Left renal pelvis (tissue), 4 donors: ENCODE results near the gene RSPO4. TPM values are rescaled to one million over a fixed set of nuclear protein-coding genes. Genes with fewer than 3 reads are reported as not detected.
"Not testable (repeated sequence)": the region's sequence is repeated elsewhere in the genome, so short reads cannot be mapped to it uniquely, and the experiment has no call there.

Source experiments
- DNase-seq, 4 donors: peaks; one replicate each; pipeline ENCODE4 v3.0.0-alpha.2; 2013; ENCODE audit warnings: low read depth in 4 of 4, low spot score in 3 of 4
- polyA plus RNA-seq, 4 donors: library from polyadenylated mRNA; unstranded; fragments of 120-200 nt; gene quantifications; one replicate each; pipeline ENCODE4 v1.2.1, GENCODE V29; 2013; ENCODE audit not compliant: insufficient read length in 4 of 4

Gene RSPO4
- 1 to 10 TPM in 2 of 4 donors, under 1 TPM in 2; 0.30 to 1.9 (median 1.4) TPM for polyA plus RNA-seq

DNA sequence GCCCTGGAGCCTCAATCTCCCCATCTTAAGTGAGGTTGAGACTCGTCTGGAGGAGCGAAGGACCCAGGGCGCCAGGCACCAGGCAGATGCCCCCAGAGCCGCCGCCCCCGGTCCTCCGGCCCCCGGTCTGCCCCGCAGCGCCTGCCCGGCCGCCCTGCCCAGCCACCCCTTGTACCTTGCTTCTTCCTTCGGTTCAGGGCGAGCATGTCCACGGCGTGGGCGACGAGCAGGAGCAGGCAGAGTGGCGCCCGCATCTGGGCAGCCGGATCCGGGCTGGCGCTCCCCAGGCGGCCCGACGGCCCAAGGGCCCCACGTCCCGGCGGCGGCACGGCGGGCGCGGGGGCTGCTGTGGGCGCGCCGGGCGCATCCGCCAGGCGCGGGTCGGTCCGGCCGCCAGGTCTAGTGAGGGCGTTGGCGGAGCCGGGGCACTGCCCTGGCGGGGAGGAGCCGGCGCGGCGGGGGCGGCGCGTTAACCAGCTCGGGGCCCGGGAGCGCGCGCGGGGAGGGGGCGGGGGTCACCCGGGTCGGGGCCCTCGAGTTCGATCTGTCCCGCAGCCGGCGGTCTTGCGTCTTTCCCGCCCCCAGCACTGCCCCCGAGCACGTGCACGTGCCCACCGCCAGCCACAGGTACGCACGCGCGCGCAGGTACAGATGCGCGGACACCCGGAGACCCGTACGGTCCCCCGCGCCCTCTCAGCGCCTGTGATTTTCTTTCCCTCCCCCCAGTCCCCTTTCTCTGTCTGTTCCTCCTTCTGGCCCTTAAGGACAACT is at the start of gene RSPO4:
TSS of gene RSPO4 (minus strand) at position 401 of the 771 bp plus-strand sequence. CDS start at position 254, 147 bp downstream.
- DNase-seq: no peak

- no peak for DNase-seq
These were observed 48.3 kb upstream of the RSPO4 start for GRCh38 chr20:1050440-1050839.

DNA sequence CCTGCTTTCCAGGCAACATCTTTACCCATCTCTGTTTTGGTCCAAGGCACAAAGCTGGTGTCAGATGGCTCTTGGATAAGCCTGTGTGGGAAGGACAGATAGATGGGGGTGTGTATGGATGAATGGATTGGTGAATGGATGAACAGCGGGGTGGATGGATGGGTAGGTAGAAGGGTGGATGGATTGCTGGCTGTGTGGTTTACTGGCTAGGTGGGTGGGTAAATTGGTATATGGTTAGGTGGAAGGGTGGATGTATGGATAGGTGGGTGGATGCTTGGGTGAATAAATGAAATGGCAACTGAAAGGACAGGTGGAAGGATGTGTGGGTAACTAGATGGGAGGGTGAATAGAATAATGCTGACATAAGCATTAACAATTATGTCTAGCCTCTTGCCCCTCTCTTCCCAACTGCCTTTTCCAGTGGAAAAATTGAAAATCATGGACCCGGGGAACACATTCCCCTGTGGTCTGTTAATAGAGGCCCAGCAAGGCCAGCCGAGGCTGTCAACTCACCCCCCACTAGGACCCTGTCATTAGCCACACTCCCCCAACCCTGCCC is 43.8 kb upstream of the RSPO4 start:
- DNase-seq: no peak

GRCh38 chr20:1041845-1042390 is 39.8 kb upstream of the RSPO4 start:
- DNase-seq: no peak

DNA sequence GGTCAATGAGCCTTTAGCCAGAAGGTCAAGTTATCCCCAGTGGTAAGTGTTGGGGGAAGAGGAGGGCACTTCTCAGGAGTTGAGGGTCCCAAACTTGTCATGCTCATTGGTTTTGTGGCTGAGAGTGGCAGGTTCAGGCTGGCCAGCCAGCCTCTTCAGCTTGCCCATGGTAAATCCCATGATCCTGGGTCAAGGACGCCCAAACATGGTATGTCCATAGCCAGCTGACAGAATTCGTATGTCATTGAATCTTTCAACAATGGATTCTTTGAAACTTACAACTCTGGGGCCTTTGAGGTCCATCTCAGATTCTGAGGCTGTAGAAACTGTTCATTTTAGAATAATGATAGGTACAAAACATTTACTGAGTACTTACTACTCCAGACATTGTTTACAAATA is 36.1 kb upstream of the RSPO4 start:
- DNase-seq: no peak

GRCh38 chr20:1037039-1037438 is 34.9 kb upstream of the RSPO4 start:
- no peak for DNase-seq

- DNase-seq: no peak
These were observed 33.4 kb upstream of the RSPO4 start for GRCh38 chr20:1035466-1035865.

GRCh38 chr20:1034415-1034789 is 32.3 kb upstream of the RSPO4 start:
- no peak for DNase-seq

DNA sequence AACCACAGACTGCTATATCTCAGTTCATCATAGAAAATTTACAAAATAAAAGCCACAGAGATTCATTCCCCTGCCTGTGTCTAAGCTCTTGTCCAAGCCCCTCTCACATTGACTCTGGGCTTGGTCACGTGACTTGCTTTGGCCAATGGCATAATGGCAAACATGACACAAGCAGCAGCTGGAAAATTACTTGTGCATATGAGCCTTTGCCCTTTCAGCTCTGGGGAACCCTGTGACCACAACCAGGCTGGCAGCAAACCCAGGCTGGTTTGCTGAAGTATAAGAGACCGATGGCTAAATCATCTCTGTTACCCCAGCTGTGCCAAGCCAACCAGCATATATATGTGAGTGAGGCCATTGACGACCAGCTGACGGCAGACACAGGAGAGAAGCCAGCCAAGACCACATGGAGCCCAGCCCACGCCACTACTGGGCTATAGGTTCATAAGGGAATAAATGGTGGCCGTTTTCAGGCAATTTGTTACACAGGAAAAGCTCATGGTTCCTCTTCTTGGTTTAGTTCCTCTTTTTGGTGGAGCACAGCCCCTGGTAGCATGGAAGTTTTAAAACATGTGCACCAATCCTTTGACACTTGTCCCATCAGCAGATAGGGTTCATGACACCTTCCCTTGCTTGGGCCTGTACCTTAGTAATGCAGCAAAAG is 31.8 kb upstream of the RSPO4 start:
- no peak for DNase-seq

DNA sequence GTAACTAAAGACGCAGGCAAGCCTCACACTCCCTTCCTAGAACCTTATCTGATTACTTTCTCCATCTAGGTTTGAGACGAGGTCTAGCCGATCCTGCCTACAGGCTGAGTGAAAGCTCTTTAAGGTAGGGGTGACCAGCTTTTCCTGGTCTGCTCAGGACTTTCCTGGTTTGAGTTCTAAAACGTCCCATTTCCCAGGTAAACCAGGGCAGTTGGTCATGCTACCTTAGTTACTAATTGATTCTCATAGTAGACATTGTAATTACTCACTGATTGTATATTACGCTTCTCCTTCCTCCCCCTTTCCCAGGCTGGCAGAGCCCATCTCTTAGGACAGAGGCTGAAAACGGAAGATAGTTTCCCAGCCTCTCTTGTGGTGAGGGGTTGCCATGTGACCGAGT is 27.9 kb upstream of the RSPO4 start:
- no peak for DNase-seq

DNA sequence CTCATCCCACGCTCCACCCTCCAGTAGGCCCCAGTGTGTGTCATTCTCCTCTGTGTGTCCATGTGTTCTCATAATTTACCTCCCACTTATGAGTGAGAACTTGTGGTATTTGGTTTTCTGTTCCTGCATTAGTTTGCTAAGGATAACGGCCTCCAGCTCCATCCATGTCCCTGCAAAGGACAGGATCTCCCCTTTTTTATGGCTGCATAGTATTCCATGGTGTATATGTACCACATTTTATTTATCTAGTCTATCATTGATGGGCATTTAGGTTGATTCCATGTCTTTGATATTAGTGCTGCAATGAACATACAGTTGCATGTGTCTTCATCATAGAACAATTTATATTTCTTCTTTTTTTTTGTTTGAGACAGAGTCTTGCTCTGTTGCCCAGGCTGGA is 24.1 kb upstream of the RSPO4 start:
- DNase-seq: not testable (repeated sequence)

- DNase-seq: no peak
These were observed 20.8 kb upstream of the RSPO4 start for GRCh38 chr20:1022871-1023270.

DNA sequence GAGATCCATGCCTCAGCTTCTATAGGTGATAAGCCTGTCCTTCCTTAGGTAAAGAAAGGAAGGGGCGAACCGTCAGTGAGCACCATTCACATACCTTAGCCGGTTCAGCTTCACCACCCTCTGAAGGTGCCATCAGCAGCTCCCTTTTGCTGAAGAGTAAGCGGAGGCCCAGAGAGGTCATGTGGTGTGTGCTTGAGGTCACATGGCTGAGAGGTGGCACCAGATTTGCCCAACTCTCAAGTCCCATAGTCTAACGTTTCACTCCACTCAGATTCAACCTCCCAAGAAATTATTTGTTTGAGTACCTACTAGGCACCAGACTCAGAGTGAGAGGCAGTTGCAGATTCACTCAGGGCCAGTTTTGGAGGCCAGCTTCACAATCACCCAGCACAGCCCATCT is 18.5 kb upstream of the RSPO4 start:
- DNase-seq: no peak

DNA sequence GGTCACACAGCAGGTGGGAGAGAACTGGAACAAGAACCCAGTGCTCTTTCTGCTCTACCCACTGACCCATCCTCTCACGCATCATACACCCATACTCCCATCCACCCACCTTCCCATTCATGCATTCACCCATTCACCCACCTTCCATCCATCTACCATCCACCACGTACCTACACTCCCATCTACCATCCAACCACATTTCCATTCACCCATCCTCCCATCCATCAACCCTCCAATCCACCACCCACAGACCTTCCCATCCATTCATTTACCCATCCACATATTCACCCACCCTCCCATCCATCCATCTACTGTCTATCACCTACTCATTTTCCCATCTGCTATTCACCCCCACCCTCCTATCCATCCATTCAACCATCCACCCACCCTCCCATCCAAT is 17.2 kb upstream of the RSPO4 start:
- DNase-seq: no peak

GRCh38 chr20:1017677-1018076 is 15.6 kb upstream of the RSPO4 start:
- DNase-seq: no peak

DNA sequence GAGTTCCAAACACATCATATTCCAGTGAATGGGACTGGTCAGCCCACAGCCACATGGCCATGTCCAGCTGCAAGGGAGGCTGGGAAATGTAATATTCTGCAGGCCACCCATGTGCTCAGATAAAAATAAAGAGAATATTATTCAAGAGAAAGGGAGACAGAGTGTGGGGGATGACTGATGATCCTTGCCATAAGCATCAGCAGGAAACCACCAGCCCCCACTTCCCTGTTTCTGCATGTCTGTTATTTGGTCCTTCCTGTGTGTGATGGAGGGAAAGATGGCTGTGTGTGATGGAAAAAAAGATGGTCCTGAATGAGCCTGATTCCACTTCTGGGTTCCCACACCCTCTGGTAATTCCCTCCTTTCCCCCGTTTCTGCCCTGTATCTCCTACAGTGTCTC is 13.1 kb upstream of the RSPO4 start:
- DNase-seq: no peak

- no peak for DNase-seq
These were observed 12.4 kb upstream of the RSPO4 start for GRCh38 chr20:1014471-1014870.

DNA sequence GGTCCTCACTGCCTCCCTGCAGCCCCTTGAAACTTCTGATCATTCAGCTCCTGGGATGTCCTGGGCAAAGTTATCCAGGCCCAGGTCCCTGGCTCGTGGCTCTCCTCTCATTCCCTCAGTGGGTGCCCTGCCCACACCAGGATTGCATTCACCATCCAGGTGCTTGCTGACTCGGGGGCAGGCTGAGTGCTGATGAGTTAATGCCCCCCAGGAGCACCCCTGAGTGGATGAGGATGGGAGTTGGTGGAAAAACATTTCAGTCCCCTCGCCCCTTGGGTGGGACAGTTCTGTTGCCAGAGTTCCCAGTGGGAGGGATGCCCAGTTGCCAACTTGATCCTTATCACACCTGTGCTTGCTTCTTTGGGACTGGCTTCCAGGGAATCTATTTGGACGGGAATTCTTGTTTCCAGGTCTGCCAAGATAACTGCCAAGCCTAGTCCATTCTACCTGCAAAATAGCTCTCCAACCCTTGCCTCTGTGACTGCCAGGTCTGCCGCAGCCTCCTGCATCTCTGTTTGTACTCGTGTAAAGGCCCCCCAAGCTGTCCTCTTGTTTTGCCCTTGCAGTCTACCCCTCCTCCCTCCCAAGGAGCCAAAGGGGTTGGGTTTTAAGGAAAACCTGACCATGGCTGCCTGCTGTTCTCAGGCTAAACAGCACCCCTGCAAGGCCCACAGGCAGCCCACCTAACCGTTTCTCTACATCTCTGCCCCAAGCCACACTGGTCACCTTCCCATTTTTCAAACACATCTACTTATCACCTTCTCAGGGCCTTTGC is 11.6 kb upstream of the RSPO4 start:
- no peak for DNase-seq

- DNase-seq: no peak
These were observed 10.5 kb upstream of the RSPO4 start for GRCh38 chr20:1012359-1013168.

DNA sequence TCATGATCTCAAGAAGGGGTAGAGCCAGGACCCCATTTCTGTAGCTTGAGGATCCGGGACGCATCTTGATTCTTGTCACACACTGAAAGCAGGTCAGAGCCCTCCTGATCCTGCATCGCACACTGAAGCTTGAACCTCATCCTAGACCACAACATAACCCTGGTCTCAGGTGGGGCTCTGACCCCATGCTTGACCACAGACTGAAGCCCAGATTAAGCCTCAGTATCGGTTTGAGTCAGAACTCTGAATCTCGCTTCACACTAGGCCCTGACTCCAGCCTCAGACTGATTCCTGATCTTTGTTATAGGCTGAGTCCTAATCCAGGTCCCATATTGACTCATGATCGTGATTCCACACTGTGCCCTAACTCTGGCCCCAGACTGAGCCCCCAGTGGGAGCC is 8.5 kb upstream of the RSPO4 start:
- no peak for DNase-seq
